Iris pigment epithelial cell (primary cell): ENCODE data around the gene TMEM134.

ENCODE experiments used
- DNase-seq: peaks from one replicate; pipeline ENCODE4 v3.0.0-alpha.2; 2011; ENCODE audit warnings: low read depth

The TMEM134 gene

DNA sequence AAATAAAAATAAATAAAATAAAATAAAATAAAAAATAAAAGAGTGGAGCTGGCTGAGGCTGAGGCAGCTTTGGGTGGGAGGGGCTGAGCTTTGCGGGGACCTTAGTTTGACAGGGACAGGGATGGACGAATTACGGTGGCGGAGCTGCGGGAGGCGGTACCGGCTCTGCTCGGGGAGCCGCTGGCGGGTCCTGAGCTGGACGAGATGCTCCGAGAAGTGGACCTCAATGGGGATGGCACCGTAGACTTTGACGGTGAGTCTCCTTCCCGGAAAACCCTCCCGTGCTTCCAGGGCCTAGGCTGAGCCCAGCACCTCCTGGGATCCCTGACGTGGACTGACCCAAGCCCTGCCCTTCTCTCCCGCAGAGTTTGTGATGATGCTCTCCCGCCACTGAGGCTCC is 10.8 kb downstream of the TMEM134 start:
- no peak for DNase-seq

DNA sequence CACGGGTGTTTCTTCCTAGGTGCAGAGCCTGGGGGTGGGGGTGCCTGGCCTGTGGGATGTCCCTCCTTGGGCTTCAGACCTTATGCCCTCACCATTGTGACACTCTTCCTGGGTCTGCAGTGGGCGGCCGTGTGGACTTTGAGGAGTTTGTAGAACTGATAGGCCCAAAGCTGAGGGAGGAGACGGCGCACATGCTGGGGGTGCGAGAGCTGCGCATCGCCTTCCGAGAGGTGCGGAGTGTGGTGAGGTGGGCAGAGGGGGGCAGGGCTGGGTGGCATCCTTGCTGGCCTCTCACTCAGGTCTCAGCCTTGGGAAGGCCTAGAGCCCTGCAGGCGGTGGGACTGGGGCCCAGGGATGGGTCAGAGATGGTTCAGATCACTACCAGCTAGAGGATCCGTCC is 11.6 kb downstream of the TMEM134 start:
- DNase-seq: no peak

DNA sequence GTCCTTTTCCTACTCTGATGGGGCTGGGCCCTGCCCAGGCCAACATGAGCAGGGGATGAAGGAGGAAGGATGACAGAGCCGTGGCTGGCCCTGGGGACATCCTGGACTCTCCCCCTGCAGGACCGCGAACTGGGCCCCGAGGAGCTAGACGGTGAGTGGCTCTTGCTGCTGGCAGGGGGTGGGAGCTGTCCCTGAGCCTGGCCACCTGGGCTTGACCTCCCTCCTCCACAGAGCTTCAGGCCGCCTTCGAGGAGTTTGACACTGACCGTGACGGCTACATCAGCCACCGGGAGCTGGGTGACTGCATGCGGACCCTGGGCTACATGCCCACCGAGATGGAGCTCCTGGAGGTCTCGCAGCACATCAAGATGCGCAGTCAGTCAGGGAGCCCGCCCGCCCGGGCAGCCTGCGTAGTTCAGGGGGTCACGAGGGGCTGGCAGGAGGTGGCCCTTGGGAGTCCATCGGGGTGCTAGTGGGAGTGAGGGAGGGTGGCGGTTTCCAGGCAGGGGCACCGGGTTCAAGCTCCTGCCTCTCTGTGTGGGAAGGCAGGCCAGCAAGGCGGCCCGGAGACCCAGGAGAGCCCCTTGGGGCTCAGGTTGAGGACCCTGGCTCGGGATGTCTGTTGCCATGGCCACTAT is 12.9 kb downstream of the TMEM134 start:
- DNase-seq: no peak

GRCh38 chr11:67455054-67455453 is 14.0 kb downstream of the TMEM134 start, which contains the start of gene CABP4:
Gene CABP4, plus strand, starts transcription at chr11:67455354. Its CDS starts 70 bp downstream, at chr11:67455424.
- no peak for DNase-seq

DNA sequence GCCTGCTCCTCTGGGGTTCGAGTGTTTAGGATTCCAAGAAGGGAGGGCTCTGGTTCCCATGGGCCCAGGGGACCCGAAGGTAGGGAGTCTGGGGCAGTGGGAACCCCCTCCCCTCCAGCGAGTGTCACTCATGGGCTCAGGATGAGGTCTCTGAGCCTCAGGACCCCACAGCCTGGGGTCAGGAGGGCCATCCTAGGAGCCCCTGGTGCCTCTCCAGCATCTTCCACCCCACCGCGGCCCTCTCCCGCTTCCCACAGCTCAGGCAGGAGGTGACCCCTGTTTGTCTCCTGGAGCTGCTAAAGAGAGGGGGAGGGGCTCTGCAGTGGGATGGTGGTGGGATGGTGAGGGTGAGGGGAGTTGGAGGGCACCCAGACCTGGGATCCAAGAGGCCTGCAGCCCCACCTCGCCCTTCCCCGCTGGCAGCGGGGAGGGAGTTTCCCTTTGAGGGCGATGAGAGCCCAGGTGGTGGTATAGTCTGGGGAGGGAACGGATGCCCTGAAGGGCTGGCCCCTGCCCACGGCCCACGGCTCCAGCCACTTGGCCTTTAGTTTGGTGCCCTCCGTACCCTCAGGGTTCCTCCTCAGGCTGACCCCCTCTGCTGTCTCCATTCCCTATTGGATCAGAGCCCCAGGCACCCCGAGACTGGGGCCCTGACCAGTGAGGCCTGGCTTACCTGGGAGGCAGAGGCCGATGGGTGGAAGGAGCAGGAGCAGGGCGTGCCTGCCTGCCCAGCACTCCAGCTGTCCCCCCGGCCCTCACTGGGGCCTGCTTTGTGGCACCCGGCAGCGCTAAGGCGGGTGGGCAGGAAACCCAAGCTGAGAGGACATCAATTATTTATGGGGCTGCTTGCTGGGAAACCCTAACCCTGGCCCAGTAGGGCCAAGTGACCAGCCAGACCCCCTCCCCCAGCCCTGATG is 15.0 kb downstream of the TMEM134 start:
- DNase-seq: no peak

DNA sequence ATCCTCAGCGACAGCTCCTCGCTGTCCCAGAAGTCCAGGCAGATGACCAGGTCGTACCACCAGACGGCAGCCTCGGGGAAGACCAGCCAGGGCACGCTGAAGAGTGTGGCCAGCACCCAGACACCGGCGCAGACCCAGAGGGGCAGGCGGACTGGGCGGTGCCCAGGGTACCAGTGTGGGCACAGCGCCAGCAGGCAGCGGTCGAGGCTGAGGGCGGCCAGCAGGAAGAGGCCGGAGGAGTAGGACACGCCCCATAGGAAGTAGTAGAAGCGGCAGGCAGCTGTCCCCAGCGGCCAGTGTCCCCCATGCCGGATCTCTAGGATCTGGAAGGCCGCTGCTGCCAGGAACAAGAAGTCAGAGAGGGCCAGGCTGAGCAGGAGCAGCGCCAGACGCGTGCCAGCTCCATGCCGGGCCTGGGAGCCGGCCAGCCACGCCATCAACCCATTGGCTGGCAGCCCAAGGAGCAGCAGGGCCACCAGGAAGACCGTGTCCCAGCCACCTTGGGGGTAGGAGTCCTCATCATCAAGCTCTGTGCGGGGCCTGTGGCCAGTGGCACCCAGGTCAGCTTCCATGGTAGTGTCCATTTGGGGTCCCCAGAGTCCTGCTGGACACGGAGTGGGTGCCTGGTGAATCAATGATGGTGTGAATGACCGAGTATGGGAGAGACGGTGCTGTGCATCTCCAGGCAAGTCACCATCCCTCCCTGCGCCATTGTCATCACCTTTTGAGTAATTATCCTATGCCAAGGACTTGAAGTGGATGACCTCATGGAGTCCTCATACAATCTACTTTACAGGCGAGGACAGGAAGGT is 16.7 kb downstream of the TMEM134 start, which contains the start of gene GPR152:
GPR152 (minus strand) TSS at position 589 of the 812 bp plus-strand sequence; CDS start at position 584, 5 bp downstream.
- no peak for DNase-seq

- DNase-seq: no peak
Measured at GRCh38 chr11:67451658-67451976, 17.4 kb downstream of the TMEM134 start.

DNA sequence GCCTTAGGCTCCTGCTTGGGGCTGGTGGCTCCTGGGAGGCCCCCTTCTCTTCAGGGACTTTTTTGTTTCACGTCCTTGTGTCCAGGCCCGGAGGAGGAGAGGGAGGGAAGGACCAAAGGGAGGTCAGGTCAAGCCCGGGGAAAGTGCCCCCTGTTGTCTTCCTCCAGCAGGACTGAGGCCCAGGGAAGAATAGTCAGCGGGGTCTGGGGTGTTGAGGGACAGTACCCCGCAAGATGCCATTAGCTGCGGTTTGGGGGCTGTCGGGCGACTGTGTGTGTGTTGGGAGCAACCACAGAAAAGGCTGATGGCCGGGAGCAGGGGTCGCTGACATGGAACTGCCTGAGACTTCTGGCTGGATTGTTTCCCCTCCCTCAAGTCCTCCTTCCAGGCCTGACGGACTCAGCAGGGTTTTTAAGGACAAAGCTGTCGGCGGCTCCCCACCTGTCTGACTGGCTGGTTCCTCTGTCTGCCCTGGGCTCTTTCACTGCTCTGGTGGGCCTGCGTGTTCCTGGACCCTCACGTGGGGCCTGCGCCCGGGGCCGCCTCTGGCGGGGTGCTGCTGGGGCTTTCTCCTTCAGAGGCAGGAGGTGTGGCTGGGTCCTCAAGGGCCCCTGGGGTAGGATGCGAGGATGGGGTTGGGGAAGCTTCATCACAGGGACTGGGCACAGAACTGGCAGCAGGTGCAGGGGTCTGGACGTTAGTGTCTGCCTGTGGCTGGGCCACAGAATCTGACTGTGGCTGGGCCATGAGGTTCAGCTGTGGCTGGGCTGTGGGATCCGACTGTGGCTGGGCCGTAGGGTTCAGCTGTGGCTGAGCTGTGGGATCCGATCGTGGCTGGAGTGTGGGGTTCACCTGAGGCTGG is 18.0 kb downstream of the TMEM134 start:
- no peak for DNase-seq

DNA sequence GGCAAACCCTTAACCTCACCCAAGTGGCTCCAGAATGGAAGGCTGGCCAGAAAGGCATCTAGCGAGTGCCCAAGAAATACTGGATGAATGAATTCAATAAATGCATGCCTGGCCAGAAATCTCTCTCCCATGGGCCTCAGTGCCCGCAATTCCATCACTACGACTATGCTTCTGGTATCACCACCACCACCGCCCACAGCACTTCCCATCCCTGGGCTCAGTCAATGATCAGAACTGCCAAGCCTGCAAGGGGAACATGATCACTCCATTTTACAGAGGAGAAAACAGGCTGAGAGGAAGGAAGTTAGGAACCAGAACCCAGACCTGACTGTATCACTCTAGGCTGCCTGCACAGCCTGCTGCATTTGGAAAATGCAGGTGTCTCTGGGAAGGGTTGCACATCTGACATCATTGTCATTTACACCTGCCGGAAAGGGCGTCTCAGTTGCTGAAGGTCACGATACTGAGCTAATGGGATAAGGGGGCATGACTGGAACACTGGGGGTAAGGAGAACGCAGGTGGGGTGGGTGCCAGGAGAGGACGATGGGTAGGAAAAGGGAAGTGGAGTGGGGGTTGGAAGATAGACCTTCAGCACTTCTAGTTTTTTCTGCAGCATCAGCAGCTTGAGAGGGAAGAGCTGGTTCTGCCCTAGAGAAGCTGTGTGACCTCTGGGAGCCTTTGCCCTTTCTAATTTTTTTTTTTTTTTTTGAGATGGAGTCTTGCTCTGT is 19.8 kb downstream of the TMEM134 start:
- no peak for DNase-seq

DNA sequence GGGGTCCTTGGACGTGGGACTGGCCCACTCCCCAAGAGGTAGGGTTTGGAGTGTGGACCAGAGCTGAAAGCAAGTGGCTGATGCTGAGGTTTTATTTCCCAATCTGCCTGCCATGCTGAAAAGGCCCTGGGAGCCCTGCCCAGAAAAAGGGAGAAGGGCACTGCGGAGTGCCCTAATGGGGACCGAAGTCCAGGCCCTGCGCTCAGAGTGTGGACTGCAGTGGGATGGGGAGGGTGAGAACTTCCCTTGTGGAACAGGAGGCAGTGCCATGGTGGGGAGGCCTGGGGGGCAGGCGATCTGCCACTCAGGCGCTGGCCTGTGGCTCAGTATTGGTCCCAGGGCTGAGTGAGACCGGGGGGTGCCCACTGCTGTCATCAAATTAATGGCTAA is 20.8 kb downstream of the TMEM134 start:
- no peak for DNase-seq

DNA sequence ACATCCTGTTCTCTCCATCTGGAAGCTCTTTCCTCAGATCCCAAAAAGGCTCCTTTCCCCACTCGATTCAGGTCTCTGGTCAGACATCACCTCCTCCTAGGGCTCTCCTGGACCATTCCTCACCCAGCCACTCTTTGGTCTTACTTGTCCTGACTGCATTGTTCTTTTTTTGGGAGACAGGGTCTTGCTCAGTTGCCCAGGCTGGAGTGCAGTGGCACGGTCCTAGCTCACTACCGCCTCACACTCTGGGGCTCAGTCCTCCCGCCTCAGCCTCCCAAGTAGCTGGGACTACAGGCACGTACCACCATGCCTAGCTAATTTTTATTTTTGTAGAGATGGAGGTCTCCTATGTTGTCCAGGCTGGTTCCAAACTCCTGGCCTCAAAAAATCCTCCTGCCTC is 23.5 kb downstream of the TMEM134 start:
- no peak for DNase-seq

DNA sequence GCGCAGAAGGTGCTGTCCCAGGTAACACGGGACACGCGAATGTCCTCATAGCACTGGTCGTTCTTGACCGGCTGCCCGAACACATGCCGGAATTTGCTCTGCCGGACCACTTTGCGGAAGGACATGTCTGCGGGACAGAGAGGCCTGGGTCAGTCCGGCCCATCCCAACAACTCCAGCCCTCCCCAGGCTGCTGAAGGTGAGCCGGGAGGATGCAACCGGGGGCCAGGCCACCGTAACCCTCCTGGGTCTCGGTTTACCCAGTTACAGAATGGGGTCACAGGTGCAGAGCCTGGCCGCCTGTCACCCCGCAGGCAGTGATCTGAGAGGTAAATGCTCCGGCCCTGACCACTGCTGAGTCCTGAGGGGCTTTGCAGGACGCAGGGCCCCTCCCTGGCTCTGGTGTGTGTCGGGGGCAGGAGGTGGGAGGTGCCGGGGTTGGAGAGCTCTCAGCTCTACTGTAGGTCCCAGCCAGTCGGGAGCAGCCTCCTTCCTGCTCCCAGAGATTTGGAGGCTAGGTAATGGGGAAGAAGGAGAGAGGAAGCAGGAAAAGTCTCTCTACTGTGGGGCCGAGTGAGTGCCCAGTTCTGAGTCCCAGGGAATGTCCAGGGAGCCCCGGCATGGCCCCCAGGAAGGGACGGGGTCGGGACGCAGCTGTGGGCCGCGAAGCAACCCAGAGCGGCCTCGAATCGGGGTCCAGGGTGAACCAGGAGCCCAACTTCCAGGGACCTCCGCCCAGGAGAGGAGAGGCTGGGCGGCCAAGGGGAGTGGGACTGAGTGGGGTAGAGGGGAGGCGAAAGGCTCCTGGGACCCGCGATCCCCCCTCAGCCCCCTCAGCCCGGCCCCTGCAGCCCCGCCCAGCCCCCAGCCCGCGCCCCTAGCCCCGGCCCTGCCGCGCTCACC is 26.3 kb downstream of the TMEM134 start:
- no peak for DNase-seq

DNA sequence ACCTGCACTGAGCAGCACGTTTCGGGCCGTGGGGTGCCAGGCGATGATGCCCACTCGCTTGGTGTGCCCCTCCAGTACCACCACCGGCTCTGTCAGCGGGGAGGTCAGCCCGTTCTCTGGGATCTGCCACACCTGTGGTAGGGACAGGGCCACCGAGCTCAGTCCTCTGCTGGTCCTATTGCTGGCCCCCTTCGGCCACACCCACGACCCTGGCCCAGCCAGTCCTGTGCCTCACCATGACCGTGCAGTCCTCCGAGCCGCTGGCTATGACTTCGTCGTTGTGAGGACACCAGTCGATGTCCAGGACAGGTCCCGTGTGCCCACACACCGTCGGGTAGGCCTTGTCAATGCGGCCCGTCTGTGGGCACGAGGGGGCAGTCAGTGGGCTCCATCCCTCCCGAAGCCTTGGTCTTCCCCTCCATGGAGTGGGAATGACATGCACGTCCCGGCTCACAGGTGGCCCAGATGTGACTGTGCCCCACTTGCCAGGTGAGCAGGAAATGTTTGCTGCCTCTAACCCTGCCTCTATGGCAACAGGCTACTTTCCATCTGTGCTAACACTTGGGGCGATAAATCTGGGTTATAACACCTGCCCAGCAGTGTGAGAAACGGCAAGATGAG is 27.2 kb downstream of the TMEM134 start:
- DNase-seq: no peak

DNA sequence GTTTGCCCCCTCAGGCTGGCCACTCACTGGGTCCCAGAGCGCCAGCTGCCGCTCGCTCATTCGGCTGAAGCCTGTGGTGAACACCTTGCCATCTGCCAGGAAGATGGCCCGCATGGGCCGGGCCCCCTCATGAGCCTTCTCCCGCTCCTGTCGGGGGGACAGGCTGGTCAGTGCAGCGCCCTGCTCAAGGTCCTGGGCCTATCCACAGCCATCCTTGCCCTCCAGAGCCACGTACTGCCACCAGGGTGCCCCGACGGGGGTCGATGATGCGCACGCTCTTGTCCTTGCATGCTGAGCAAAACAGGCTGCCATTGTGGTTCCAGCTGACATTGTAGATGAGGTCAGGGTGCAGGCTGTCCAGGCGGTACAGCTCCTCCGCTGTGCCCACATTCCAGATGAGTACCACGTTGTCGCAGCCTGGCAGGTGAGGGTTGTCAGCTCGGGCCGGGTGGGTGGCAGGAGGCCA is 27.9 kb downstream of the TMEM134 start:
- no peak for DNase-seq

DNA sequence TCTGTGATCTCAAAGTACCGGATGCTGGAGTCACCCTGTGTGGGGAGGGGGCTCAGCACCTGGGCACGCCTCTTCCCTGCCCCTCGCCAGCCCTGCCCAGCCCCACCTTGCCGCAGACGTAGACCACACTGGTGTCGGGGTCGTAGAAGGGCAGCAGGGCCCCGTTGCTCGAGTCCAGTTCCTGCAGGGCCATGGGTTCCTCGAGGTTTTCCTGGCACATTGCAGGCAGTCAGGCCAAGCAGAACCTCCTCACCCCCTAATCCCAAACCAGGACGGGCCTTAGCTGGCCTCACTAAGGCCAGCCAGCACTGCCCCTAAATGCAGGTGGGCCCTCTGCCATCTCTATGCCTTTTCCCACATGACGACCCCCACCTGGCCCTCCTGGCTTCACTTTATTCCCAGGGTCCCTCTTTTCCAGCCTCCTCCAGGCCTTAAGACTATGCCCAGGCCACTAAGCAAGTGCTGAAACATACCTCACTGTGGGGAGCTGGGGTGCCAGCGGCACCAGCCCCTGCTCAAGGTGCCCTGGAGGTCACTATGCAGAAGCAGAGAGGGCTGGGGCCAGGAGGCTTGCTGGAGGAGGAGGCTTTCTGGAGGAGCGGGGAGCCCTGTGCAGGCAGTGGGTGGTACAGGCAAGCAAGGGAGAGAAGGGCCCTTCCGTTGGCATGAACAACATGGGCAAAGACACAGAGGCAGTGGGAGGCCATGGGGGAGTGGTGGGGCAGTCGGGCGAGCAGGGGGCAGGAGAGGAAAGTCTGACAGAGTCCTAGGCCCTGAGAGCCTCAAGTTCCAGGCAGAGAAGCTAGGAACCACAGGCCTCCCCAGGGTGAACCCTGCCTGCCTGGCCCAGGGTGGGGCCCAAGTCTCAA is 28.6 kb downstream of the TMEM134 start:
- no peak for DNase-seq

GRCh38 chr11:67439321-67440228 is 29.5 kb downstream of the TMEM134 start:
- no peak for DNase-seq
